ENCODE results near the gene CYB5B. TPM values are rescaled to one million over a fixed set of nuclear protein-coding genes. Genes with fewer than 3 reads are reported as not detected.

CYB5B gene
- total RNA-seq, 2 donors from 2014 or later: 153 to 160 TPM

DNA sequence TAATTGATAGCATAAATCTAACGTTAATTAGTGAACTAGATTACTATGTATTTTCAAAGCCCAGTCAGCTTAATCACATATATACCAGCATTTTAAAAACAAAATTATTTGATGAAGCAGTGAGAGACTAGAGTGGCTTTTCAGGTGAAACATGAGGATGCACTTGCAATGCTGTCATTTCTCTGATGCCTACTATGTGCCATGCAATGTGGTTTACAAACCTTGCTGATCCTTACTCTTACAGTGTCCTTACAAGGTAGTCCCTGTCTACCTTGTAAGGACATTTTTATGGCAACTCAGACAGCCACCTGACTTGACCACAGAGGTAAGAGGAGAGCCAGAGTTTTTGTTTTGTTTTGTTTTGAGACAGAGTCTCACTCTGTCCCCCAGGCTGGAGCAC is 42.7 kb downstream of the CYB5B start:
- no peak overlapping the region for H3K27ac Mint-ChIP-seq
- peaks cover 0 to 6% of the 10 kb centered on the region in 2 donors for H3K36me3 Mint-ChIP-seq
- ATAC-seq: no peak
- no peaks in the 10 kb centered on the region for H3K9me3 Mint-ChIP-seq
- DNase-seq (ENCODE audit: low spot score in 2 of 2): no peak

DNA sequence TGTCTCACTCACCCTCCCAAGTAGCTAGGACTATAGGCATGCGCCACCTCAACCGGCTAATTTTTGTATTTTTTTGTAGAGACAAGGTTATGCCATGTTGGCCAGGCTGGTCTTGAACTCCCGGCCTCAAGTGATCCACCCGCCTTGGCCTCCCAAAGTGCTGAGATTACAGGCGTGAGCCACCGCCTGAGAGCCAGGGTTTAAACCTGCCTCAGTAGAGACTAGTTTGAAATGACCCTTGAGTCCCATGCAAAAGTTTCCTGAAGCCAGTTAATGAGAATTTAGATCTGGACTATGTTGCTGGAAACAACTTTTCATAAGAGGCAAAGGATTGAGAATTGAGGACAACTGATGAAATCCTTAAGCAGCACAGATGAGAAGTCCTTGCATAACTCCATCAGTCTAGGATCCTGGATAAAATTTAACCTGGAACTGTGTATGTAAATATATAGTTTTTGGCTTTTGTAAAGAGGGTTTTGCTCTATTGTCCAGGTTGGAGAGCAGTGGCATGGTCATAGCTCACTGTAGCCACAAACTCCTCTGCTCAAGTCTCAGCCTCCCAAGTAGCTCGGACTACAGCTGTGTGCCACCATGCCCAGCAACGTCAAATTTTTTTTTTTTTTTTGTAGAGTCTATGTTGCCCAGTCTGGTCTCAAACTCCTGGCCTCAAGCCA is 43.2 kb downstream of the CYB5B start:
- H3K27ac Mint-ChIP-seq: no peak overlapping the region
- peaks cover 0 to 1% of the 10 kb centered on the region in 2 donors for H3K36me3 Mint-ChIP-seq
- H3K9me3 Mint-ChIP-seq: no peaks in the 10 kb centered on the region
- DNase-seq (ENCODE audit: low spot score in 2 of 2) (no peak), ATAC-seq (no peak)

DNA sequence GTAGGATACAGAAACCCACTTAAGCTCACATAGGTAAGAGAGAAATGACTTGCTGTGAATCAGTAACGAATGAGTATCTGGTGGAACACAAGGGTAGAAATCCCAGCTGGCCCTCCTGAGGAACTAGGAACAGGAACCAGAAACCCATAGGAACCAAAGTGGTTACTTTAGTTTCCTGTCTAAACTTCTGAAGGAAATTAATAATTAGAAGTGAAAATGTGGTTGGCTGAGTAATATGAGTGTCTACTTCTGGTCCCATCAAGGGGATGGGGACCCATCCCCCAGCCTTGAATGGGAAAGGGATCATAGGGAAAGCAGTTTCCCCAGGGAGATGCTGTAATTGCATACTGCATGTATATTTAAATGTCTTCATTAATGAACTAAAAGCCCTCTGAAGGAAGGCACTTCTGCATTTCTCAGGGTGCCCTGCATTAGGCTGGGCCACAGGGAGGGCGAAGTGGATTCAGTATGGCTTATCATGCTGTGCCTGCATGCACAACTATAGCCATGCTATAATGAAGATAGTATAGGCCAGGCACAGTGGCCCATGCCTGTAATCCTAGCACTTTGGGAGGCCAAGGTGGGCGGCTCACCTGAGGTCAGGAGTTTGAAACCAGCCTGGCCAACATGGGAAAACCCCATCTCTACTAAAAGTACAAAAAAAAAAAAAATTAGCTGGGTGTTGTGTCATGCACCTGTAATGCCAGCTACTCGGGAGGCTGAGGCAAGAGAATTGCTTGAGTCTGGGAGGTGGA is 45.6 kb downstream of the CYB5B start:
- H3K27ac Mint-ChIP-seq: peak overlapping the region; percentile 36 to 73
- DNase-seq (ENCODE audit: low spot score in 2 of 2) (peak; percentile 23 to 60), ATAC-seq (peak; percentile 86 to 87)
- peaks cover 0 to 4% of the 10 kb centered on the region in 2 donors for H3K9me3 Mint-ChIP-seq
- no peaks in the 10 kb centered on the region for H3K36me3 Mint-ChIP-seq

DNA sequence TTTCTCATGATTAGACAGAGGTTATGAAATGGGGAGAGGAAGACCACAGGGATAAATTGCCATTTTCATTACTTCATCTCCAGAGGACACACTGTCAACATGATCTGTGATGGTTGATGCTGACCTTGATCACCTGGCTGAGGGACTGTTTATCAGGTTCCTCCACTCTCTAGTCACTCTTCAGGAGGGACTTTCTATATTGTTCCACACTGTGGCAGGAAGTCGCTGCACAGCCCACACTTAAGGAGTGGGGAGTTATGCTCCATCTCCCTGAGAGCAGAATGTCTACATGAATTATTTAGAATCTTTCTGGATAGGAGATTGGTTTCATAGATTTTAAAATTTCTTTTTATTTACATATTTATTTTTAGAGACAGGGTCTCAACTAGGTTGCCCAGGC is 46.7 kb downstream of the CYB5B start:
- Mint-ChIP-seq H3K9me3 (peaks cover 0 to 4% of the 10 kb centered on the region in 2 donors), H3K27ac (peak overlapping the region in 1 of 2 donors; percentile 72), H3K36me3 (no peaks in the 10 kb centered on the region)
- ATAC-seq: no peak
- DNase-seq (ENCODE audit: low spot score in 2 of 2): no peak

DNA sequence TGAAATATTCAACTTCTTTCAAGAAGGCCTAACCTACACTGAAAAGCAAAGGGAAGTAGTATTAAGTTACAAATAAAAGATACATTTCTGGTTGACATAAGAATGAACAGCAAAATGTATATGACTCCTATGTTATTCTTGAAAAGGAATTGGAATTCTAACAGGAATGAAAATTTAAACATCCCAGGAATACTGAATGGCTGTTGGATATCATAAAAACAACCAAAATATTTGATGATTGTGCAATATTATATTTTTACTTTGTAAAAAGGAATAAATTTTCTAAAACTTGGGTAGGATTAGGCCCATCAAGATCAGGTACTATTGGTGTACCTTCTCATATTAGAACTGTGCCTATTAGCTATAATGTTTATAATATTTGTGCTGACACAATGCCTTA is 50.0 kb downstream of the CYB5B start:
- no peaks in the 10 kb centered on the region for H3K36me3 Mint-ChIP-seq
- H3K9me3 Mint-ChIP-seq: peaks cover 0 to 4% of the 10 kb centered on the region in 2 donors
- no peak overlapping the region for H3K27ac Mint-ChIP-seq
- no peak for DNase-seq (ENCODE audit: low spot score in 2 of 2)
- no peak for ATAC-seq

DNA sequence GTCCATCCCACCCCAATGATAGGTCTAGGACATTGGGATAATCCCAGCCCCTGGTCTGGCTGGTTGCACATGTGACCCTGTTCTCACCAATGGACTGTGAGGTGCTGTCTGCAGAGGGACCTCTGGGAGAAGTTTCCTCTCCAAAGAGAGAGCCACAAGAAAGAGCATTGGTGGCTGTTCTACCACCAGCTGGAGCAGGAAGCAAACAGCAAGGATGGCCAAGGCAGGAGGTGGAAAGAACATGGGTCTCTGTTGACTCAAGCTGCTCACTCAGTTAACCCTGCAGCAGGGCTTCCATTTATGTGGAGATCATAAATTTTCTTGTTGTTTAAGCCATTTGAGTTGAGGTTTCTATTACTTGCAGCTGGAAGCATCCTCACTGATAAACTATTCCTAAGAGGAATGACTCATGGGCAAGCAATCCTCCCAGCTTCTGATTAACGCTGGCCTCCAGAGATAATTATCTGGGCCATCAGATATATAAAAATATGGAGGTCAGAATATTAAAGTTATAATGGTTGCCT is 52.6 kb downstream of the CYB5B start:
- DNase-seq (ENCODE audit: low spot score in 2 of 2): no peak
- H3K36me3 Mint-ChIP-seq: no peaks in the 10 kb centered on the region
- peaks cover 0 to 4% of the 10 kb centered on the region in 2 donors for H3K9me3 Mint-ChIP-seq
- no peak for ATAC-seq
- no peak overlapping the region for H3K27ac Mint-ChIP-seq

DNA sequence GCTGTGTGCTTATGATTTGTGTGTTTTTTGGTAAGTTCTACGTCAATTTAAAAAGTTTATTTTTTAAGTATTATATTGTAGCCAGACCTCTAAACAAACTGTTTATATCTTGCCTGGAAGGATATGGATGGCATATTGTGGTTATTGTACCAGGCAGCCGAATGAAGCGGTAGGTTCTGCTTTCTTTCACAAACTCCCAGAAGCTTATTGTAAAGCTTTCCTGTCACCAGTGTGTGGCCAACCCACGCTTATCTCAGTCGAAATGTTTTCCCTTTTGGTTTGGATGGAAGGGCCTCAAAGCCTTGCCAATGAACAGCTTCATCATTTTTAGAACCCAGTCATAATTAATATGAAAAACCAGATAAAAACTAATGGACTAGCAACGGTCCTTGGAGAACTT is 53.1 kb downstream of the CYB5B start:
- Mint-ChIP-seq H3K36me3 (no peaks in the 10 kb centered on the region), H3K9me3 (peaks cover 0 to 4% of the 10 kb centered on the region in 2 donors), H3K27ac (no peak overlapping the region)
- ATAC-seq: no peak
- no peak for DNase-seq (ENCODE audit: low spot score in 2 of 2)

DNA sequence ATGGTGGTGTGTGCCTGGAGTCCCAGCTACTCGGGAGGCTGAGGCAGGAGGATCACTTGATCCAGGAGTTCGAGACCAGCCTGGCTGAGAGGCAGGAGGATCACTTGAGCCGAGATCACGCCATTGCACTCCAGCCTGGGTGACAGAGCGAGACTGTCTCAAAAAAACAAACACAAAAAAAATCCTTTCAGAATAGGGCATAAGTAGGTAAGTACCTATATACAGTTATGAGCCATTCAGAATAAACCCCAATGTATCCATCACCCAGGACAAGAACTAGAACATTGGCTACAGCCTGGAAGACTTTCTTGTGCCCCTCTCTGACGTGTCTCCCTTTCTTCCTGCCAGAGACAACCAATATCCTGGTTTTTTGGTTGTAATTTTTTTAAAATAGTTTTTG is 54.3 kb downstream of the CYB5B start:
- no peak overlapping the region for H3K27ac Mint-ChIP-seq
- H3K9me3 Mint-ChIP-seq: peaks cover 0 to 2% of the 10 kb centered on the region in 2 donors
- ATAC-seq (no peak), DNase-seq (ENCODE audit: low spot score in 2 of 2) (no peak)
- no peaks in the 10 kb centered on the region for H3K36me3 Mint-ChIP-seq

DNA sequence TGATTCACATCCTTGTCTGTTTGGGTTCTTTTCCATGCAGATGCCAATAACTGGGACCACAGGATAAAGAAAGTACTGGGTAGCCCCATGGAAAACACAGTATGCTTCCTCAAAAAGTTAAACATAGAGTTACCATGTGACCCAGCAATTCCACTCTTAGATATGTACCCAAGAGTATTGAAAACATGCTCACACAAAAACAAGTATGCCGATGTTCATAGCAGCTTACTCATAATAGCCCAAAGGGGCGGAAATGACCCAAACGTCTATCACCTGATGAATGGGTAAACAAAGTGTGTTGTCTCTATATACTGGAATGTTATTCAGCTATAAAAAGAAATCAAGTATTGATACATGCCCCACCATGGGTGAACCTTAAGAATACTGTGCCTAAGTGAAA is 55.4 kb downstream of the CYB5B start:
- DNase-seq (ENCODE audit: low spot score in 2 of 2): no peak
- H3K9me3 Mint-ChIP-seq: no peaks in the 10 kb centered on the region
- ATAC-seq: no peak
- H3K27ac Mint-ChIP-seq: no peak overlapping the region
- no peaks in the 10 kb centered on the region for H3K36me3 Mint-ChIP-seq

DNA sequence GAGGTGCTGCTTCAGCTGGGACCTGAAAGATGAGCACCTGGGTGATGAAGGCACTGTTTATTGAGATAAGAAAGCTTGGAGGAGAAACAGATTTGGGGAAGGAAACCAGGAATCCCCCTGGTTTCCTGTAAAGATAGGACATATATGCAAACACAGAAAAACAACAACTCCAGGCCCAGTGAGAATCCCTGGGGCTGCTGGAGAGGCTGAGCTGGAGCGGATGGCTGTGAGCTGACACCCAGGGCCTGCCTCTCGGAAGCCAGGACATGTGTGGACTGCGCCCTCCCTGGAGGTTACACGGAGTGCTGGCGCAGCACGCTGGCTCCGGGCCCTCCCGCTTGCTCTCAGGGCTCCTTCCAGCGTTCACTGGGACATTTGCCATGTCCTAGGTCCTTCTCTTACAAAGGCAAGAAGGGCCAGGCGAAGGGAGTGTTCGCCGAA is 57.5 kb downstream of the CYB5B start:
- H3K9me3 Mint-ChIP-seq: no peaks in the 10 kb centered on the region
- DNase-seq (ENCODE audit: low spot score in 2 of 2) (no peak), ATAC-seq (no peak)
- no peaks in the 10 kb centered on the region for H3K36me3 Mint-ChIP-seq
- peak overlapping the region in 1 of 2 donors; percentile 65 for H3K27ac Mint-ChIP-seq

DNA sequence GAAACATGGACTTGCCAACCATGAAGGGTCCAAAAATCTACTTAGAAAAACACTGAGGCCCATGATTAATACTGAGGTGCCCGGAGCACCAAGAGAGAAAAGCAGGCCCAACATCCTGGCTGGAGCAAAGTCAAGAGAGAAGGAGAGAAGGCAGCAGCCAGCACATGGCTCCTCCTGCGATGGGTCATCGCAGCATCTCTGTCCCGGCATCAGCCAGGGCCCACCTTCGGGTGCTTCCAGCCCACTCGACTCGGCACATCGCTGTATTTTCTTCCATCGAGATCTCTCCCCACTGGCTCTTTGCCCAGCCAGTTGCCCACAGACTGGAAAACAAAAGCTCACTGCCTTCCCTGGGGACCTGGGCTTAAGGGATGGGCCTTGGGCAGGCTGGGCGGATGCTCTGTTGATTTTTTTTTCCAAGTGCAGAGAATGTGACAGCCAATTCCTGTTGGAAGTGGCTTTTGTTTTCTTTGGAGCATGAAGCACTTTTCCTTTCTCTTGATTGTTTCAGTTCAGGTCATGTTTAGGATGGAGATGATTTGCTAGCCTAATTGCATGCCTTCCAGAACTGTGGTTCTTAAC is 58.1 kb downstream of the CYB5B start:
- no peak for DNase-seq (ENCODE audit: low spot score in 2 of 2)
- Mint-ChIP-seq H3K36me3 (no peaks in the 10 kb centered on the region), H3K9me3 (no peaks in the 10 kb centered on the region), H3K27ac (no peak overlapping the region)
- no peak for ATAC-seq

DNA sequence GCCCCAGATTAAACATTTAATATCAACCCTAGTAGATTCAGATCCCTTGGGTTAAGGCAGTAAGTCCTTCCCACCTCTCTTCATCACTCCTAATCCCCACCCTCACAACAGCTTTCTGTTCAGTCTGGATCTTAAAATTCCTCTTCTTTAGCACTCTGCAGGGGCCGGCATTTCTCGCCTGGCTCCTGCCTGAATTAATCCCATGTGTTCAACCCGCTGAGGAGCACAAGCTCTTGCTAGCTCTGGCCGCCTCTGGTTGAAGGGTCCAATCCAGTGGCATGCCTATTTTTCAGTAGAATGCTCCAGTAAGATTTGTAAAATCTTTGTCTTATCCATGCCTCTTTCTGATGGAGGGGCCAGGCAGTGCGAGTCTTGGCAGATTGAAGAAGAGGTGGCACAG is 59.2 kb downstream of the CYB5B start:
- Mint-ChIP-seq H3K9me3 (no peaks in the 10 kb centered on the region), H3K27ac (peak overlapping the region in 1 of 2 donors; percentile 34), H3K36me3 (no peaks in the 10 kb centered on the region)
- ATAC-seq (no peak), DNase-seq (ENCODE audit: low spot score in 2 of 2) (no peak)

DNA sequence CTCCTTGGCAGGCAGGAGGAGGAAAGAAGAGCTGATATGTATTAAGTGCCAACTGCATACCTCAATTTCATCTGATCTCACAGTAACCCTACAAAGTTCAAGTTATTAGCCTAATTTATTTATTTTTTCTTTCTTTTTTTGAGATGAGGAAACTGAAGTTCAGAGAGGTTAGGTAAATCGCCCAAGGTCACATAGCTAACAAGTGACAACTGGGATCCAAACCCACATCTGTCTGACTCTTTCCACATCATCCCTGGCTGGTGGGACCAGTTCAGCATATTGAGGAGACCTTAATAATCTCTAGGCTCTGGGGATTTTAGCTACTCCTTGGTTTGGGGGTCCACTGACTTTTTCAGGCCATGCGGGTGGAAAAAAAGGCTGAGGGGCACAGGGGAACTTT is 60.9 kb downstream of the CYB5B start:
- DNase-seq (ENCODE audit: low spot score in 2 of 2): no peak
- Mint-ChIP-seq H3K27ac (no peak overlapping the region), H3K36me3 (no peaks in the 10 kb centered on the region), H3K9me3 (no peaks in the 10 kb centered on the region)
- ATAC-seq: no peak

DNA sequence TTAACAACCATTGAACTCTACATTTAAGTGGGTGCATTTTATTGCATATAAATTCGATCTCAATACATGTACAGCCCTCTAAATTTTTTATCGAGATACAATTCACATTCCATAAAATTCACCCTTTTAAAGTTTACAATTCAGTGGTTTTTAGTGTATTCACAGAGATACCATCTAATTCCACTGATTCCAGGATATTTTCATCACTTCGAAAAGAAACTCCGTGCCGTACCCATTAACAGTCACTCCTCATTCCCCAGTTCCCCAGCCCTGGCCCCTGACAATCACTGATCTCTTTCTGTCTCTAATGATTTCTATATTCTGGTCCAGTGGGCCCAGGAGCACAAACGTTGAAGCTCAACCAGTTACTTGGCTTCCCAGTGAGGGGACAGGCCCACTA is 61.4 kb downstream of the CYB5B start:
- Mint-ChIP-seq H3K27ac (no peak overlapping the region), H3K9me3 (no peaks in the 10 kb centered on the region), H3K36me3 (no peaks in the 10 kb centered on the region)
- ATAC-seq: no peak
- no peak for DNase-seq (ENCODE audit: low spot score in 2 of 2)

DNA sequence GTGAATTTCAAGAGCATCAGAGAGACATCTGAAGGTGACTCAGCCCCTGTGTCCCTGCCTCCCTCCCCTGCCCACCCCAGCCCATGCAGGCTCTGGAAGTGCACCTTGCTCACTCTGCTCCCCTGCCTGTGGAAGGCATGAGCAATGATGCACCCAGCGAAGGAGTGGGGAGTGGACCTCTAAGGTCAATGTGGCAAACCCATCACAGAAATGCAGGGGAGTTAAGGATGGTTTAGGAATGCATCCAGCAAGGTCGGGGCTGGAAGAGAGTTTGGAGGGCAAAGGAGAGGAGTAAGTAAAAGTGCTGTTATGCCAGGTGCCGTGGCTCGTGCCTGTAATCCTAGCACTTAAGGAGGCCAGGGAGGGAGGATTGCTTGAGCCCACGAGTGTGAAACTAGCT is 61.9 kb downstream of the CYB5B start:
- Mint-ChIP-seq H3K9me3 (no peaks in the 10 kb centered on the region), H3K36me3 (no peaks in the 10 kb centered on the region), H3K27ac (peak overlapping the region in 1 of 2 donors; percentile 19)
- DNase-seq (ENCODE audit: low spot score in 2 of 2) (no peak), ATAC-seq (no peak)

DNA sequence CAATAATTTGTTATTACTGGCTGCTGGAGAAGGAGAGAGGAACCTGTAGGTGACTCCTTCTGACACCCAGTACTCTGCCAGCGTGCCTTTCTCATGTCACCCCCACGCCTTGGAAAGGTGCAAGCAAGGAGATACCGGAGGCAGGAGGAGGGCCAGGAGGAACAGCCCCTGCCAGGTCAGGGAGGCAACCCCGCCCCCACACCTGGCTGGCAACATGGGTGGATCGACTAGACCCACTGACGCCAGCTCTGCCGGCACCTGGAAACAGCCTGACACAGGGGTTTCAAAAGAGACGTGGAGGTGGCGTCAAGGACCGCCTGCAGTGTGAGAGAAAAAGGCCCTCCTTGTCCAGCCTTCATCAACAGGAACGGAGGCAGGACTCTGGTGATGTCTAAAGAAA is 62.3 kb downstream of the CYB5B start:
- Mint-ChIP-seq H3K9me3 (no peaks in the 10 kb centered on the region), H3K27ac (peak overlapping the region in 1 of 2 donors; percentile 58), H3K36me3 (no peaks in the 10 kb centered on the region)
- no peak for DNase-seq (ENCODE audit: low spot score in 2 of 2)
- ATAC-seq: no peak

DNA sequence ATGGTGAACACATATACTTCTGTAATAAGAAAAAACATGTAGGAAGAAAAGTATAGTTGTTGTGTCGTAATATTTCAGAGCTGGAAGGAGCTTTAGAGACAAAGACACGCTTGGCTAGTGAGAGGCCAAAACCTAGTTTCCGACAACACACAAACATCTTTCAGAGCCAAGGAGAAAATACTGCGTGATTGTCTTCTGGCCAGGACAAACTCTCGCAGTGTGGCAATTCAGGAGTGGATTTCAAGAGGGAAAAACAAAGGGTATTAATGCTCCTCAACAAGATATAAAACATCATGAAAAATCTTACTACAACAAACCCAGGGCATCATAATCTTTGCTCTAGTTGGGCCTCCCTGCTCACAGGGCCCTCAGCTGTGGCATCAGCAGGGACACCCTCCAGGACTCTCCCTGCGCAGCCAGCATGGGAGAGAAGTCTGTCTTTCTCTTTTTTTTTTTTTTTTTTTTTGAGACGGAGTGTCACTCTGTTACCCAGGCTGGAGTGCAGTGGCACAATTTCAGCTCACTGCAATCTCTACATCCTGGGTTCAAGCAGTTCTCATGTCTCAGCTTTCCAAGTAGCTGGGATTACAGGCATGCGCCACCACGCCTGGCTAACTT is 66.4 kb downstream of the CYB5B start:
- H3K9me3 Mint-ChIP-seq: no peaks in the 10 kb centered on the region
- ATAC-seq (no peak), DNase-seq (ENCODE audit: low spot score in 2 of 2) (no peak)
- no peak overlapping the region for H3K27ac Mint-ChIP-seq
- no peaks in the 10 kb centered on the region for H3K36me3 Mint-ChIP-seq

Measured in activated naive CD4-positive, alpha-beta T cell treated with anti-CD3 and anti-CD28 coated beads, Interleukin-2, amount 50 U/mL, for 72 hours (primary cell).